ENCODE results near the gene ZNF594.

DNA sequence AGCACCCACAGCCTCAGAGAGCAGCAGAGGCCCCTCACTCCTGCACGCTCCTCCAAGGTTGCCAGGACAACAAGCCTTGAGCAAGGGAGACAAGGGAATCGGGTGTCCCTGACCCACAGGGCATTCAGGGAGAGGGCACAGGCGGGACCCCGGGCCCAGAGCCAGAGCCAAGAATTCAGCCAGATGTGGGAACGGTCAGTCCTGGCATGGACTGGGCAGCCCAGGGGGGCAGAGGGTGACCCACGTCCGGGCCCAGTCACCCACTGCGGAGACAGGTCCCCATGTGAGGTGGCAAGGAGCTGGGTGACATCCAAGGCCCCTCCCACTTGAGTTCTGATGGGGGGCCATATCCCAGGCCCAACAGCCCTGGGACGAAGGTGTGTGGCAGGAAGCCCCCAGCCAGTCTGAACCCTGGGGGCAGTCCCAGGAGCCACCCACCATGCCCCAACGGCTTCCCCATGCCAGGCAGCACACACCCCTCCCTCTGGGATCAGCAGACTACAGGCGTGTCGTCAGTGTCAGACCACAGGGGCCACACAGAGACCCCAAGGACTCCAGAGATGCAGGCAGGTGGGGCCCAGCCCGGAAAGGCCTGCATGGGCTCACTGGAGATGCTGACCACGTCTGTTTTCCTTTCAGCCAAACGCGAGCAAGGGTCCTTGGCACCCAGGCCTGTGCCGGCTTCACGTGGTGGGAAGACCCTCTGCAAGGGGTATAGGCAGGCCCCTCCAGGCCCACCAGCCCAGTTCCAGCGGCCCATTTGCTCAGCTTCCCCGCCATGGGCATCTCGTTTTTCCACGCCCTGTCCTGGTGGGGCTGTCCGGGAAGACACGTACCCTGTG is 52.8 kb downstream of the ZNF594 start:
- TF ChIP-seq, protein P1, sequence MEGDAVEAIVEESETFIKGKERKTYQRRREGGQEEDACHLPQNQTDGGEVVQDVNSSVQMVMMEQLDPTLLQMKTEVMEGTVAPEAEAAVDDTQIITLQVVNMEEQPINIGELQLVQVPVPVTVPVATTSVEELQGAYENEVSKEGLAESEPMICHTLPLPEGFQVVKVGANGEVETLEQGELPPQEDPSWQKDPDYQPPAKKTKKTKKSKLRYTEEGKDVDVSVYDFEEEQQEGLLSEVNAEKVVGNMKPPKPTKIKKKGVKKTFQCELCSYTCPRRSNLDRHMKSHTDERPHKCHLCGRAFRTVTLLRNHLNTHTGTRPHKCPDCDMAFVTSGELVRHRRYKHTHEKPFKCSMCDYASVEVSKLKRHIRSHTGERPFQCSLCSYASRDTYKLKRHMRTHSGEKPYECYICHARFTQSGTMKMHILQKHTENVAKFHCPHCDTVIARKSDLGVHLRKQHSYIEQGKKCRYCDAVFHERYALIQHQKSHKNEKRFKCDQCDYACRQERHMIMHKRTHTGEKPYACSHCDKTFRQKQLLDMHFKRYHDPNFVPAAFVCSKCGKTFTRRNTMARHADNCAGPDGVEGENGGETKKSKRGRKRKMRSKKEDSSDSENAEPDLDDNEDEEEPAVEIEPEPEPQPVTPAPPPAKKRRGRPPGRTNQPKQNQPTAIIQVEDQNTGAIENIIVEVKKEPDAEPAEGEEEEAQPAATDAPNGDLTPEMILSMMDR (IDR thresholded peaks at IDR 0.05; ENCODE audit: low read length) = no peak
- TF ChIP-seq EZH2 (optimal IDR thresholded peaks at IDR 0.05; ENCODE audit: low read depth, low read length) (no peak), EZH2phosphoT487 (IDR thresholded peaks at IDR 0.05; ENCODE audit: low read length) (no peak)
